Measurements from ENCODE around the gene RNF186. TPM values are rescaled to one million over a fixed set of nuclear protein-coding genes. Genes with fewer than 3 reads are reported as not detected.

The RNF186 gene
- polyA plus RNA-seq, 1 donor (not counting 4 experiments of a cell fraction or from before 2014, with no cell fraction given) = not detected

- Histone ChIP-seq H3K9me3 (ENCODE audit: control insufficient read depth, low read depth, low read length) (no peaks in the 10 kb centered on the region), H2AFZ (ENCODE audit: control insufficient read depth, low read length) (no peak overlapping the region), H3K4me3 (ENCODE audit: control insufficient read depth in 2 of 3, extremely low read depth in 1 of 3, insufficient read depth in 2 of 3, low read depth in 1 of 3, low read length in 3 of 3) (no peak overlapping the region), H3K9ac (ENCODE audit: control insufficient read depth, extremely low read depth, insufficient read depth, low read length) (no peak overlapping the region), H3K36me3 (ENCODE audit: control insufficient read depth in 2 of 2, extremely low read depth in 1 of 2, insufficient read depth in 2 of 2, low read length in 2 of 2) (no peaks in the 10 kb centered on the region), H4K20me1 (ENCODE audit: control insufficient read depth, extremely low read depth, insufficient read depth, low read length) (no peaks in the 10 kb centered on the region), H3K4me2 (ENCODE audit: control insufficient read depth, extremely low read depth, insufficient read depth, low read depth, low read length) (no peak overlapping the region), H3K9me1 (ENCODE audit: control insufficient read depth, extremely low read depth, insufficient read depth, low read length) (no peaks in the 10 kb centered on the region), H3K4me1 (ENCODE audit: control insufficient read depth, extremely low read depth, insufficient read depth, low read length) (peaks cover 3% of the 10 kb centered on the region), H3K79me2 (ENCODE audit: control insufficient read depth, insufficient read depth, low read length) (no peaks in the 10 kb centered on the region), H3K27ac (ENCODE audit: control insufficient read depth, insufficient read depth, low read length) (no peak overlapping the region), H3K27me3 (ENCODE audit: control insufficient read depth, extremely low read depth, insufficient read depth, low read length) (peaks cover 6% of the 10 kb centered on the region)
- FAIRE-seq (no peak), DNase-seq (ENCODE audit: low read depth, low spot score) (no peak)
- dilution Hi-C loops (cut with MboI; ENCODE audit: extremely low pct_ligation_motif_present, low sequenced_read_pairs) = no loop called here
- TF ChIP-seq CTCF (optimal IDR thresholded peaks at IDR 0.05 in 1 of 3, IDR thresholded peaks at IDR 0.05 in 1 of 3, conservative IDR thresholded peaks at IDR 0.05 in 1 of 3; ENCODE audit: extremely low read depth in 1 of 3, insufficient read depth in 2 of 3, low read length in 3 of 3) = no peak
- TF ChIP-seq EZH2 (IDR thresholded peaks at IDR 0.05; ENCODE audit: low read length) = no peak
Measured at GRCh38 chr1:19797827-19798226, 17.3 kb downstream of the RNF186 start.

- no peak overlapping the region for H3K4me2 ChIP-seq (ENCODE audit: control insufficient read depth, extremely low read depth, insufficient read depth, low read depth, low read length)
- TF ChIP-seq CTCF (optimal IDR thresholded peaks at IDR 0.05 in 1 of 3, IDR thresholded peaks at IDR 0.05 in 1 of 3, conservative IDR thresholded peaks at IDR 0.05 in 1 of 3; ENCODE audit: extremely low read depth in 1 of 3, insufficient read depth in 2 of 3, low read length in 3 of 3) (no peak), EZH2 (IDR thresholded peaks at IDR 0.05; ENCODE audit: low read length) (no peak)
- no peak overlapping the region for H3K27ac ChIP-seq (ENCODE audit: control insufficient read depth, insufficient read depth, low read length)
- no peaks in the 10 kb centered on the region for H3K9me3 ChIP-seq (ENCODE audit: control insufficient read depth, low read depth, low read length)
- no peak overlapping the region for H3K4me3 ChIP-seq (ENCODE audit: control insufficient read depth in 2 of 3, extremely low read depth in 1 of 3, insufficient read depth in 2 of 3, low read depth in 1 of 3, low read length in 3 of 3)
- no peaks in the 10 kb centered on the region for H3K79me2 ChIP-seq (ENCODE audit: control insufficient read depth, insufficient read depth, low read length)
- H4K20me1 ChIP-seq (ENCODE audit: control insufficient read depth, extremely low read depth, insufficient read depth, low read length) = no peaks in the 10 kb centered on the region
- DNase-seq (ENCODE audit: low read depth, low spot score) = no peak
- no peaks in the 10 kb centered on the region for H3K36me3 ChIP-seq (ENCODE audit: control insufficient read depth in 2 of 2, extremely low read depth in 1 of 2, insufficient read depth in 2 of 2, low read length in 2 of 2)
- H3K9me1 ChIP-seq (ENCODE audit: control insufficient read depth, extremely low read depth, insufficient read depth, low read length) = no peaks in the 10 kb centered on the region
- no peak for FAIRE-seq
- H3K27me3 ChIP-seq (ENCODE audit: control insufficient read depth, extremely low read depth, insufficient read depth, low read length) = no peaks in the 10 kb centered on the region
- dilution Hi-C loops (cut with MboI; ENCODE audit: extremely low pct_ligation_motif_present, low sequenced_read_pairs) = no loop called here
- peaks cover 3% of the 10 kb centered on the region for H3K4me1 ChIP-seq (ENCODE audit: control insufficient read depth, extremely low read depth, insufficient read depth, low read length)
- no peak overlapping the region for H3K9ac ChIP-seq (ENCODE audit: control insufficient read depth, extremely low read depth, insufficient read depth, low read length)
- no peak overlapping the region for H2AFZ ChIP-seq (ENCODE audit: control insufficient read depth, low read length)
Measured at GRCh38 chr1:19794583-19794982, 20.5 kb downstream of the RNF186 start.
